IPS DF 19.7 (cell line): ENCODE results near the gene TBC1D16.

Experiments
- DNase-seq: peaks from one replicate; pipeline ENCODE4 v3.0.0-alpha.2; 2013; ENCODE audit warnings: low read depth, low spot score

Gene TBC1D16

GRCh38 chr17:79928502-79929256, 107.0 kb downstream of the TBC1D16 start:
- no peak for DNase-seq

DNA sequence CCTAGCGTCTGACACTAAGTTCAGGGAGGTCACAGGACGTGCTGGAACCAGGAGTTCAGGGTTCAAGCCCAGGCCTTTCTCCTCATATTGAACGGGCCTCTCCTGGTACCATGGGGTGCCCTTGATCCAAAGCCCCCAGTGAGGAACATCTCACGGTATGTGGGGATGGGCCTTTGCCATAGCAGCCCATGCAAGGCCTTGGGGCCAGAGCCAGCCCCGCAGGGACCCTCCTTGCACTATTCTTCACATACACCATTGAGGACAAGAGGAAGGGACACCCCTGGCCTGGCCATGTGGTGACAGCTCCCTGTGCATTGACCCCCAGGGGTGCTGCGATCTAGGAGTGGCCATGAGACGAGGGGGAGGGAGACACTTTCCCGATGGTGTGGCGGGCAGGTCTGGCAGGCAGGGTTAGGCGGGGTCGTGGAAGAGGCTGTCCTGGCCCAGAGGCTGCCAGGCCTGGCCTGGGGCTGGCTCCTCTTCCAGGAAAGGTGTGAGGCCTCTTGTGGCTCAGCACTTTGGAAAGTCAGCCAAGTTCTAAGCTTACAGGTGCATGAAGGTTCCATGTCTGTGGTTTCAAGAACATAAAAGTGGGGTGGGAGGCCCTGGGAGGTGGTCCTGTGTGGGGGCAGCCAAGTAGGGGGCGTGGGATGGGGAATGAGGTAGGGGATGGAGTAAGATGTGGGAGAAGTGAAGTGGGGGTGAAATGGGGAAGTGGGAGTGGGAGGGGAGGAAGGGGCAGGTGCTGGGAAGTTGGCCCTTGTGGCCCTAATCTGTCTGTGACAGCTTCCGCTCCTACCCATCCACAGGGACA, 107.8 kb downstream of the TBC1D16 start:
- DNase-seq: no peak

DNA sequence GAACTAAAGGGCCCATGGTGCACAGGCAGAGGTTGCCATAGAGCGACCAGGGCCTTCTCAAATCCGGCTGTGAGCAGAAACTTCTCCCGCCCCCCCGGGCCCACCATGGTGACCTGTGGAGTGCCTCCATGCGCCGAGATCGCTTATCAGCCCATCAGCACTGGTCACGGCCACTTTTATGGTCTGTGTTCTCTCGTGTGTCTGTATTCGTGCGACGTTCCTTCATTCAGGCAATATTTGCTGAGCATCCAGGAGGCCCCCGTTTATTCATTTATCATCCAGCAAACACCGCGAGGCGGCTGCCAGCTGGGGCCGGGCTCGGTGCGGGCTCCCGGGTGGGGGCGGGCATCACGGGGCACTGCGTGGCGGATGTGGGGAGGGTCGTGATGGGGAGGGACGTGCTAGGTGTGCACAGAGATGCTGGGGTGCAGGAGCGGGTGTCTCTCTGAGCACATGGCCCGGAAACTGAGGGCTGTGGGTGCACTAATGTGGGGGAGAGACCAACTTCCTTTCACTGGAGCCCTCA, 108.5 kb downstream of the TBC1D16 start:
- DNase-seq: no peak

DNA sequence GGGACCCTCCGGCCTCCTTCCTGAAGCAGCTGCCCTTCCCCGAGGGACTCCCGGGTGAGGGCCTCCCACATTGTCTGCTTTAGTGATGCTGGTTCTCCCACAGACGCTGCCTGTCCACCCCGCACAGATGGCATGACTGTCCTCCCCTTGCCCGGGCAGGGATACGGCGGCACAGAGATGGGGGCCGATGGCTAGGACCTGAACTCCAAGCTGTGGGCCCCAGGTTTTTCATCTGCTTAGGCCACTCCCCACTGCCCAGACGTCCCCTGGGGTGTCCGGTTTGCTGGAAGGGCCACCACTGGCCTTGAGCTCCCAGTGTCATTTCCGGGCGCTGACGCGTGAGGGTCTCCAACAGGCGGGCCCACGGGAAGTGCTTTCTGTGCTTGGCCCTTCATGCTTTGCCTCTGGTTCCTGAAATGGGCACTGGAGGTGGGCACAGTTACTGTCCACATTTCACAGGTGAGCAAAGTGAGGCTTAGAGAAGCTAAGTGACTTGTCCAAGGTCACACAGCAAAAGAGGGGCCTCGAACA, 109.0 kb downstream of the TBC1D16 start:
- no peak for DNase-seq

DNA sequence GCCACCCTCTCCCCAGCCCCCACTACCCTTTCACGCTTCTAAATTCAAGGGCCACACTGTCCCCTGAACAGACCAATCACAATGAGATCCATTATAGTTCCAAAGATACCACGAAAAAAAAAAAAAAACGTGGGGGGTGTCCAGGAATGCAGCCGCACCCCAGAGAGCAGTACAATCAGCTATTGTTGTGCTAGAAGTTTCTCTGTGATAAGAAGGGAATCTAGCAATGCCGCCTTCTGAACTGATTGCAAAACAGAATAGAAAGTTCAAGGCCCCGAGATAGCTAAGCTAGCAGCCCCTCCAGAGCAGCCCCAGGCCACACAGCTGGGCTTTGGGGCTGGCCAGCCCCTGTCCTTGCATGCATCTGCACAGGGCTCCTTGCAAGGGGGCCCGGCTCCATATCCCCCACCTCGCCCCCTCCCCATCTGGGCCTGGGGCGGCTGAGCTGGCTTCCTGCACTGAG, 109.5 kb downstream of the TBC1D16 start:
- DNase-seq: no peak

DNA sequence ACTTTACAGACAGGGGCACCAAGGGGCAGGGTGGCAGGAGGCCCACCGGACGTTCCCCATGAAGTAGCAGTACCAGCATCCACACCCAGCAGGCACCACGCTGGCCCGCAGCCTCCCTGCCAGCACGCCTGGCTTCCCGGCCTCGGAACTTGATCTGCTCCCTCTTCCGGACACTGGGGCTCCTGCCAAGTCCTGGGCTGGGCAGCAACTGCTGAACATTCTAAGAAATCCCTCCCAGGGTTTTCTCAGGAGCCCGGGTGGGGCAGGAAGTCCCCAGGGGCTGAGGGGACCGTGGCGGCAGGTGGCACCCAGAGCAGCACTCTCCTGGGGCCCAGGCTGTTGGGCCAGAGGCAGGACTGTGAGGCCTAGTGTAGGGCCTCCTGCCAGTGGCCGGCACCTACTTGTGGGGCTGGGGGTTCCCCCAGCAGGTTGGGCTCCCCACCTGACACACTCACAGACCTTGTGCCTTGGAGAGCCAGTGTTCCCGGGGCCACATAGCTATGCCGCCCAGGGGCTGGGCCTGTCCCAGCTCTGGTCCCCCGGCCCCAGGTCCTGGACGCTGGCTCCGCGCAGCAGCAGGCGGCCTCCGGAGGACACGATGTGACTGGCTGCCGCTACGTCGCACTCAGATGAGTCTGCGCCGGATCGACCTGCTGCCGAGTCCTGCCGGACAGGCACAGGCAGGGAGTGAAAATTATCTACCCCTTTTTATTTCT, 110.3 kb downstream of the TBC1D16 start:
- no peak for DNase-seq

DNA sequence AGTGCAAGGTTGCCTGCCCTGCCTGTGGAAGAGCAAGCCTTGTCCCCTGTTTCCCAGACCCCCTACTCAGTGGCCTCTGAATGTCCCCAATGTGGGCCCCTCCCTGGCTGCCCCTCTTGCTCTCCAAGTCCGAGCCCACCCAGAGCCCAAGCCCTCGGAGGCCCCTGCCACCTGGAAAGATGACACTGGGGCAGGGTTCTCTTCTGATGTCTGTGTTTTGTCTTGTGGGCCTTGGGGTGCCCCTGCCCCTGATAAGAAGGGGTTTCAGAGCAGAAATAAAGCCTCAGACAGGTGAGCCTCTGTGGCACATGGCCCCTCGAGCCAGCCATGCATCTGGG, 111.1 kb downstream of the TBC1D16 start:
- no peak for DNase-seq

DNA sequence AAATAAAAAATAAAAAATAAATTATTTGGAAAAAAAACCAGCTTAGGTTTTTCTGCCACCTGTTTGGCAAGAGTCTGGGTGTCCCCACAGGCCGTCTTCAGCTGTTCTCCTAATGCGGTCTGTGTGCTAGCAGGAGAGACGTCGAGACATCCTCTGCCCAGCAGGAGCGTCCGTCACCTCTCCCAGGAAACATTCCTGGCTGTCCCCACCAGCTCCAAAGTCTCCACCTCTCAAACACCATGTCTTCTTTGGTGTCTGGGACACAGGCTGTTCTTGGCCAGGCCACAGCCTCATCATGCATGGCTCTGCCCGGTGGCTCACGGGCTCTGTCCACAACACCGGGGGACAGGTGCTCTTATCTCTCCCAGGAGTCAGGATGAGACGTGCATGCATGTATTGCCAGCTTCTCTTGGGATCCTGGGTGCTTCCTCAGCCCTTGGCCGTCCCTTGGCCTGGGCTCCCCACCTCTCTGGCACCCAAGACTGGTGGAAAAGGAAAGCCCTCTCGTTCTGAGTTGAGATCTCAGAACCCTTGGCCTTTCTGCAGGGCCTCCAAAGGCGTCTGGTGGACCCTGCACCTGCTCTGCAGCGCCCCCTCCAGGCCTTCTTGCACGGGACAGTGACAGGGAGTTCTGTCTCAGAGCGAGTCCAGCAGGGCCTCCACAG, 111.6 kb downstream of the TBC1D16 start:
- DNase-seq: no peak

DNA sequence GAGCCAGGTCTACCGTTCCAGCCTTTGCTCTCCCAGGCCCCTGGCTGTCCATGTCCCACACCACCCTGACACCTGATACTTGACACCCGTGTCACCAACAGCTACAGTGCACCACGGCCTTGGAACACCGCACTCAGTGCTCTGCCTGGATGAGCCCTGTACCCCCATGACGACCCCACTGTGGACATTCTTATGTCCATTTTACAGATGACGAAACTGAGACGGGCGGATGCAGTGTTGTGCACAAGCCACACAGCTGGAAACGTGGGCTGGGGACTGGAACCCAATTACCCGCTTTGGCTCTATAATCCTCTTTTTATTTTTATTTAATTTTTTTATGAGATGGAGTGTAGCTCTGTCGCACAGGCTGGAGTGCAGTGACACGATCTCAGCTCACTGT, 112.9 kb downstream of the TBC1D16 start:
- no peak for DNase-seq

DNA sequence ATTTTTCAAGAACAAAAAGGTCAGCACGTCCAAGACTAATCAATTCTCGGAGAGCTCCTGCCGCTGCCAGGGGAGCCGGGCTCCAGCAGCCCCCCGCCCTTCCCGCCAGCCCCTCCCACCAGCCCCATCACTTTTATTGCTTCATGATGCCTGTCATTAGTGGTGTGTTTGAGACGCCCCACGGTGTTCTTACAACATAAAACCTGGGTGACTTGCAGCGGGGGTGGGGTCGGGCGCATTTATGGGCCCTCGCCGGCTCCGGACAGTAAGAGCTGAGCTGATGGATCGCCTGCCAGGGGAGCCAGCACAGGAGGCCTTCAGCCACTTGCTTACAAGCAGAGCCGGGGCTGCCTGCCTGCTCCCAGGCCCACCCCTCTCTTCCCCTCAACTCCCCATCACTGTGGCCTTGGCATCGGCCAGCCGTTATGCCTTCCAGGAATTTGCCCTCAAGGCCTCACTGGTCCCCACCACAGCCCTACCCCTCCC, 113.5 kb downstream of the TBC1D16 start:
- DNase-seq: no peak

GRCh38 chr17:79921411-79922115, 114.1 kb downstream of the TBC1D16 start:
- DNase-seq: no peak

- no peak for DNase-seq
Observed at GRCh38 chr17:79920751-79921410, 114.8 kb downstream of the TBC1D16 start.

- no peak for DNase-seq
Observed at GRCh38 chr17:79919862-79920720, 115.6 kb downstream of the TBC1D16 start.

DNA sequence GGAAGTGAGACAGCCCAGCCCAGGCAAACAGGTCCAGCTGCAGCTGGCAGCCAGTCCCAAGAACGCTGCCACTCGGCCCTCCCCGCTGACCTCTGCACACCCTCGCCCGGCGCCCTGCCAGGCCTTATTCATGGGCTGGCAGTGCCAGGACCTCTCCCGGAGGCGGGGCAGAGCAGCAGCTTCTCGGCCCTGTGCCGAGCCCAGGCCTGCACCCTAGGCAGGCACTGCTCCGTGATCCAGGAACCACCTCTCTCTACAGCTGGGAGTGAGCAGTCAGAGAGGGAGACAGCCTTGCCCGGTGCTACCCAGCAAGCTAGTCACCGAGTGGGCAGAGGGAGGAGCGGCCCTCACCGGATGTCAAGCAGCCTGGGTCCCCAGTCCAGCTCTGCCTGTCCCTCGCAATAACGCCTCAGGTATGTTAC, 116.5 kb downstream of the TBC1D16 start:
- no peak for DNase-seq

- no peak for DNase-seq
Observed at GRCh38 chr17:79918581-79919163, 117.0 kb downstream of the TBC1D16 start.

DNA sequence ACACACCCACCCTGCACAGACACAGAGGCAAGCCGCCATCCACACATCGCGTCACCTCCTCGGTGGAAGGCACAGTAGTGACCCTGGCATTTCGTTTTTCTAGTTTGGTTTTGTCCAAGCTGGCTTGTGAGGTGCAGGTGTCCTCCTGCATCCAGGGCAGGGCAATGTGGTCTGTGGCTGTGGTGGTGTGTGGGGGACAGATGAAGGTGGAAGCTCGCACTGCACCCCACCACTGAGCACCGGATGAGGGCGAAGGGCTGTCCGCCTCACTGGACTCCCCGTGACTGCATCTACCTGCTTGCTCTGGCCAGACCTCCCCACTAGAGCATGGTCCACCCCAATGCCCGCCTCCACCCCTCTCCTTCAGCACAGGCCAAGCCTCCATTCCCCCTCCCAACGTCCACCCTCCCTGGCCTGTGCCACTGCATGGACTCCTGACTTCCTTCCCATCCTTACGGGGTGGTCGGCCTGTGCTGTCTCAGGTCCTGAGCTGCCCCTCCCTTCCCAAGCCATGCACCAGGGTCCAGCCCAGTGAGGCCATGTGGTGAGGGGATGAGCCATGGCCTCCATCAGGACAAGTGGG, 117.7 kb downstream of the TBC1D16 start:
- no peak for DNase-seq

DNA sequence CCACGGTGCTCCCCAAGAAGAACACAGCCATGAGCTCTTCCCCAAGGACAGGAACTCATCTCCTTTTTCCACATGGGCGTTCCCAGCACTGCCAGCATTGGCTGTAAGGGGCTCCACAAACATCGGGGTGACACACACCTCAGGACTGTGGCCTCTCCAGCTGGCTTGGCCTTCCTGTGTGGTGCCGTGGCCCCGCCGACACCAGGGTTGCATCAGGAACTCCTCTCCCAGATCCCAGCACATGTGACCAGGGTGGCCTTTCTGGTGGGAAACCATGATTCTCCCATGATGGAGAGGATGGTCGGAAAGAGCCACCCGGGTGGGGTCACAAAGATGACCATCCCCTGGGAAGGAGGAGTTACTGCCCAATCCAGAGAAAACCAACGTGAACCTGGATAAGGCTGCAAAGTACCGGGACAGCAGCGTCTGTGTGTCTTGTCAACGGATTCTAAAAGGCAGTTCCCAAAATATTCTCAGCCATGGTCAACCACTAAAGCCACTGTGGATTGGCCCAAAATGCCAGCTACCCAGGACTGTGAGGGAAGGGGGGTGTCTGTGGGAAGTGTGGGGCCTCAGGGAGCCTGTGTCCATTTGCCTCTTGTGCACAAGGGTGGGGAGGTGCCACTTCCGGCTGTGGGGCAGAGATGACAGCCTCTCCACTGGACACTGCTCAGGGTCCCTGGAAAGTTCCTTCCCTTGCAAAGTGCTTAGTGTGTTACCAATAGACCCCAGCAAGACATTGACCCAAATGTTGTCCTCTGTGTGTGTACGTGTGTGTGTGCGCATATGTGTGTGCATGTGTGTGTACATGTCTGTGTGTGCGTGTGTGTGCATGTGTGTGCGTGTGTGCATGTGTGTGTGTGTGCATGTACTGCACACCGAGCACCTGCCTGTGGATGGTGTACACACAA, 118.4 kb downstream of the TBC1D16 start:
- DNase-seq: no peak
